Measurements from ENCODE around the gene LOX. TPM values are rescaled to one million over a fixed set of nuclear protein-coding genes. Genes with fewer than 3 reads are reported as not detected.
A peak's percentile ranks its signal among the peaks of the same experiment; 100 is the strongest.

LOX gene
- total RNA-seq, 1 experiment from 2014 or later: 0.12 TPM

GRCh38 chr5:122091936-122092600, 14.0 kb upstream of the LOX start:
- BruUV-seq (replicated peaks): no TSS peak
- intact Hi-C loops (cut with micrococcal nuclease): loop anchor here (2.0 kb wide), 1 partner anchor 65 kb away; no protein-coding TSS in a partner anchor
- no peaks in the 10 kb centered on the region for H4K20me1 ChIP-seq (ENCODE audit: insufficient read depth)
- peak; percentile 66 for ATAC-seq
- ChIA-PET POLR2A (no interaction called here), CTCF (interaction anchor here (0.7 to 1.6 kb wide), 8 partner anchors 7 to 122 kb away, joined by 3 to 15 read pairs (median 3); no protein-coding TSS in a partner anchor), RAD21 (ENCODE audit: low non-redundant PET in 1 of 2, low total read pairs in 2 of 2, uncharacterized antibody in 2 of 2, unreplicated experiment in 2 of 2) (no interaction called here)
- peak; percentile 15 for DNase-seq (ENCODE audit: low read depth, low spot score)
- H3K36me3 ChIP-seq (ENCODE audit: control insufficient read depth in 1 of 2, insufficient read depth in 2 of 2, low read length in 2 of 2): no peaks in the 10 kb centered on the region
- no peaks in the 10 kb centered on the region for H3K79me2 ChIP-seq (ENCODE audit: insufficient read depth, low read length)
- H3K4me2 ChIP-seq (ENCODE audit: low read length): no peak overlapping the region
- H3K9me3 ChIP-seq (ENCODE audit: control insufficient read depth in 1 of 2, insufficient read depth in 1 of 2, low read depth in 1 of 2, low read length in 2 of 2): no peaks in the 10 kb centered on the region
- H3K4me3 ChIP-seq (replicated peaks in 1 of 2; ENCODE audit: low read depth in 1 of 2, low read length in 2 of 2): no peak overlapping the region
- no peak overlapping the region for H3K27ac ChIP-seq (ENCODE audit: low read depth, low read length)
- H2AFZ ChIP-seq (ENCODE audit: low read depth, low read length, poor library complexity, severe bottlenecking): no peak overlapping the region
- H3K9me2 ChIP-seq (ENCODE audit: insufficient read depth): no peaks in the 10 kb centered on the region
- no peak overlapping the region for H3K9ac ChIP-seq (ENCODE audit: low read length)
- TF ChIP-seq ZNF274 (IDR thresholded peaks at IDR 0.05; ENCODE audit: low read depth, low read length): no peak
- TF ChIP-seq CBX3 (IDR thresholded peaks at IDR 0.05; ENCODE audit: low read depth): no peak
- peak; percentile 55 for TF ChIP-seq RAD21 (IDR thresholded peaks at IDR 0.05; ENCODE audit: low read depth)
- no peak for TF ChIP-seq MAX (IDR thresholded peaks at IDR 0.05)
- TF ChIP-seq CTCF (IDR thresholded peaks at IDR 0.05 in 2 of 3, conservative IDR thresholded peaks at IDR 0.05 in 1 of 3; ENCODE audit: borderline replicate concordance in 1 of 3, insufficient read depth in 1 of 3, low read depth in 2 of 3, low read length in 2 of 3): peak in 2 of 3 experiments; percentile 57 to 68; a peak in 4 of 6 replicates
- H3K27me3 ChIP-seq (ENCODE audit: insufficient read depth, low read length): no peaks in the 10 kb centered on the region
- no peaks in the 10 kb centered on the region for H3K4me1 ChIP-seq (ENCODE audit: control insufficient read depth in 1 of 2, insufficient read depth in 2 of 2, low read length in 2 of 2)
